Thyroid gland (tissue), 4 donors: ENCODE measurements around the gene NT5DC4. TPM values are rescaled to one million over a fixed set of nuclear protein-coding genes. Genes with fewer than 3 reads are reported as not detected.

Source experiments
- DNase-seq, 2 donors: peaks; one replicate each; pipeline ENCODE4 v3.0.0-alpha.2; 2019
- H3K27ac ChIP-seq, 3 donors: fragments of 200-600 bp; sonication (generic); 1 replicate in 2 of 3; 2 replicates in 1 of 3; pipeline ENCODE4 v1.5.1; 2016 to 2019; ENCODE audit warnings: mild to moderate bottlenecking in 1 of 3, moderate library complexity in 1 of 3
- H3K27me3 ChIP-seq: fragments of 200-600 bp; sonication (generic); one replicate; pipeline ENCODE4 v1.5.1; 2019
- H3K36me3 ChIP-seq, 2 donors: fragments of 200-600 bp; sonication (generic); one replicate each; pipeline ENCODE4 v1.5.1; 2016 to 2019
- H3K4me1 ChIP-seq, 2 donors: fragments of 200-600 bp; sonication (generic); one replicate each; pipeline ENCODE4 v1.5.1; 2017 to 2019
- H3K4me3 ChIP-seq, 3 donors: fragments of 200-600 bp; sonication (generic); replicated peaks in 1 of 3; 1 replicate in 2 of 3; 2 replicates in 1 of 3; pipeline ENCODE4 v1.5.1; 2016; ENCODE audit warnings: mild to moderate bottlenecking in 1 of 3
- H3K9me3 ChIP-seq: fragments of 200-600 bp; sonication (generic); one replicate; pipeline ENCODE4 v1.5.1; 2017
- POLR2A ChIP-seq, 2 donors: fragments of 450-650 bp; IDR thresholded peaks; one replicate each; pipeline ENCODE4 v1.6.1; 2017; ENCODE audit warnings: antibody characterized with exemption in 2 of 2, mild to moderate bottlenecking in 2 of 2, moderate library complexity in 1 of 2
- WGBS, 2 donors: methylation state at CpG; one replicate each; pipeline ENCODE4 v1.1.5; 2017; 5-methylcytosine and 5-hydroxymethylcytosine counted together
- intact Hi-C: fragments of 100-400 bp; cut with DNase I; formaldehyde crosslinking; loops from one replicate; pipeline ENCODE4 v1.15.1; 2023
- total RNA-seq, 4 donors: library from RNA; depleted of rRNA; stranded (reverse); fragments of >200 nt; gene quantifications; one replicate each; pipeline ENCODE4 v1.2.3, GENCODE V29; 2016
- TF ChIP-seq, protein P1 (sequence below), 6 experiments: fragments of 200-600 bp in 3 of 6; fragments of 450-650 bp in 3 of 6; sonication (generic) in 3 of 6; IDR thresholded peaks; one replicate each; pipeline ENCODE4 v1.5.1; 2016 to 2019; ENCODE audit warnings: antibody characterized with exemption in 6 of 6, mild to moderate bottlenecking in 2 of 6, inconsistent platforms in 1 of 6, moderate library complexity in 1 of 6

The NT5DC4 gene
- total RNA-seq, 4 donors from 2014 or later = not detected

DNA sequence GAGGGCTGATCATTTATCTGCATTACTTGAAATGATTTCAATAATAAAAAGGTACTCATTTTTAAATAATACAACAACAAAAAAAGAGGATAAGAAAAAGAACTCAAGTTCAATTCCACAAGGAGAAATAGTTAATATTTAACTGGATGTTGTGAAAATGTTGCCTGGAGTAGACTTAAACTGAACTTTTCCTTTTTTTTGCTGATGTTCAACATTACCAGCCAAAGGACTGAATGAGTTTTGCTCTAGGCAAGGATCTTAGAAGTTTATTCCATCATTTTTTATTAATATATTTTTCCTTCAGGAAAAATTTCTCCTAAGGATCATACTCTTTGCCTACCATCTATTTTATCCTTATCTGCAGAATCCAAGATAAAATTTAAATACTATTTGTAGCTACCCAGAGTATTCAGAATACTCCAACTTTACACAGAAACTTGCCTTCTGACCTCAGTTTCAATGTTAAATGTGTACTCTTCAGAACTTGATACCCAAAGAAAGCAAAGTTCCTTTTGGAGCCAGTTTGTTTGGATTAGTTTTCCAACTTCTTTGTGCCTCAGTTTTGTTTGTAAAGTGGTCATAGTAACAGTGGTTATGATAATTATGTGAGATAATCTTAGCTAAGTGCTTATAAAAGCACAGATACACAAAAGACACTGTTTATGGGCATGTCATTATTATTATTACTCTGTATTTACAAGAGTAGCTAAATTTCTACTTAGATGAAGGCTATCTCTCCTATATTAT lies 30.8 kb downstream of the NT5DC4 start:
- intact Hi-C loops = no loop called here
- no peak for DNase-seq
- H3K27me3 ChIP-seq = no peaks in the 10 kb centered on the region
- H3K36me3 ChIP-seq = no peaks in the 10 kb centered on the region
- TF ChIP-seq POLR2A (IDR thresholded peaks at IDR 0.05) = no peak
- TF ChIP-seq, protein P1, sequence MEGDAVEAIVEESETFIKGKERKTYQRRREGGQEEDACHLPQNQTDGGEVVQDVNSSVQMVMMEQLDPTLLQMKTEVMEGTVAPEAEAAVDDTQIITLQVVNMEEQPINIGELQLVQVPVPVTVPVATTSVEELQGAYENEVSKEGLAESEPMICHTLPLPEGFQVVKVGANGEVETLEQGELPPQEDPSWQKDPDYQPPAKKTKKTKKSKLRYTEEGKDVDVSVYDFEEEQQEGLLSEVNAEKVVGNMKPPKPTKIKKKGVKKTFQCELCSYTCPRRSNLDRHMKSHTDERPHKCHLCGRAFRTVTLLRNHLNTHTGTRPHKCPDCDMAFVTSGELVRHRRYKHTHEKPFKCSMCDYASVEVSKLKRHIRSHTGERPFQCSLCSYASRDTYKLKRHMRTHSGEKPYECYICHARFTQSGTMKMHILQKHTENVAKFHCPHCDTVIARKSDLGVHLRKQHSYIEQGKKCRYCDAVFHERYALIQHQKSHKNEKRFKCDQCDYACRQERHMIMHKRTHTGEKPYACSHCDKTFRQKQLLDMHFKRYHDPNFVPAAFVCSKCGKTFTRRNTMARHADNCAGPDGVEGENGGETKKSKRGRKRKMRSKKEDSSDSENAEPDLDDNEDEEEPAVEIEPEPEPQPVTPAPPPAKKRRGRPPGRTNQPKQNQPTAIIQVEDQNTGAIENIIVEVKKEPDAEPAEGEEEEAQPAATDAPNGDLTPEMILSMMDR (IDR thresholded peaks at IDR 0.05) = no peak
- no peak overlapping the region for H3K4me3 ChIP-seq
- peak overlapping the region in 1 of 3 donors; percentile 11 for H3K27ac ChIP-seq
- no peaks in the 10 kb centered on the region for H3K9me3 ChIP-seq
- no peaks in the 10 kb centered on the region for H3K4me1 ChIP-seq

DNA sequence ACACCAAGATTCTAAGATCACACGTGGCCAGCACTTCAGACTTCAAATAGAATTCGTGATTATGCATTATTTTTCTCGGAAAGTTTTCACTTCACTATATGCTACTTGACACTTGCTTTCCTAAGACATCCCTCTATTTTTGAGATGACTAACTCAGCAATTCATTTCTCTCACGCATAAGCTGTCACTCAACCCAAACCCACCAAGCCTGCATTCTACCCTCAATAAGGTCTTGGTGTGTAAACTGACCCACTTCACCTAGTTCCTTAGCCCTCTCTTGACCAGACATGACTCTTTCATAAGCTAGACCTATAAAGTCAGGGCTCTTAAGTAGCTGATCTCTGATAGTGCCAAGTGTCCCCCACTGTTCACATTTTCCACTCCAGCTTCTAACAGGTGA lies 31.8 kb downstream of the NT5DC4 start:
- Histone ChIP-seq H3K27ac (no peak overlapping the region), H3K4me1 (no peaks in the 10 kb centered on the region), H3K9me3 (no peaks in the 10 kb centered on the region), H3K36me3 (no peaks in the 10 kb centered on the region), H3K27me3 (no peaks in the 10 kb centered on the region), H3K4me3 (no peak overlapping the region)
- intact Hi-C loops = no loop called here
- DNase-seq = no peak
- 93 to 94% methylated on average over 4 of the region's 4 CpGs for WGBS, 2 donors
- TF ChIP-seq POLR2A (IDR thresholded peaks at IDR 0.05) = no peak
- TF ChIP-seq, protein P1 (IDR thresholded peaks at IDR 0.05) = no peak

DNA sequence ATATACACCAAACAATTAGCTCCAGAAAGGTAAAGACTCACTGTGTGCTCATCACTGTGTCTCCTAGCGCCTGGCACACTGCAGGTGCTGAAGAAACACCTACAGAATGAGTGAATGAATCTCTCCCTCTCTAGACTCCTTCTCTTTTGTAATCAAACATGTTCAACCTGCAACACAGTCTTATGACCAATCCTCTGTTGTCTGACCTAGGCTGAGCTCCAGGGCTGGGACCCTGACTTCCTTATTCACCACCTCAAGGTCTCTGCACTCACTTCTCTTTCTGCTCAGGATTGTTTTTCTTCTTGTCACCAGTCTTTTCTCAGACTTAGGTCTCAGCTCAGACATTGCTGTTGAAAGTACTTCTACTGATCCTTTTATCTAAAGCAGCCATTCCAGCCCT lies 33.7 kb downstream of the NT5DC4 start:
- H3K4me3 ChIP-seq = no peak overlapping the region
- H3K9me3 ChIP-seq = no peaks in the 10 kb centered on the region
- H3K27me3 ChIP-seq = no peaks in the 10 kb centered on the region
- intact Hi-C loops = no loop called here
- no peaks in the 10 kb centered on the region for H3K4me1 ChIP-seq
- H3K27ac ChIP-seq = no peak overlapping the region
- no peak for TF ChIP-seq POLR2A (IDR thresholded peaks at IDR 0.05)
- TF ChIP-seq, protein P1 (IDR thresholded peaks at IDR 0.05) = no peak
- no peaks in the 10 kb centered on the region for H3K36me3 ChIP-seq
- WGBS, 2 donors = 90 to 93% methylated on average over 1 of the region's 1 CpG
- DNase-seq = no peak

DNA sequence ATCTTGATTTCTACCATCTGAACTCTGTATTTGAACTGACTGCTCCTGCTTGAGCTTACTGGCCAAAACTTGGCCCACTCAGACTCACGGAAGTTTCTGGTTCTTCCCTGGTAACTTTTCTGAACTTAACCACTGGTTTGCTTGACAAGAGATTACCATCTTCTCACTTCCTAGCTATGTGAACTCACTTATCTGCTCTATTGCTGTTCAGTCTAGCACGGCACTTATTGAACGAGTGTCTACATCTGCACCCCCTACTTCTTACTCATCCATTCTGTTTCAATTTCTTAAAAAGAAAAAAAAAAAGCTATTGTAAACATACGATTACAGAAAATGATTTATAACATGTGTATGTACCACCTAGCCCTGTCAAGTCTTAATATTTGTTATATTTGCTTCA lies 34.6 kb downstream of the NT5DC4 start:
- H3K4me1 ChIP-seq = no peaks in the 10 kb centered on the region
- H3K36me3 ChIP-seq = no peaks in the 10 kb centered on the region
- no peaks in the 10 kb centered on the region for H3K27me3 ChIP-seq
- H3K9me3 ChIP-seq = no peaks in the 10 kb centered on the region
- TF ChIP-seq, protein P1 (IDR thresholded peaks at IDR 0.05) = no peak
- no peak for TF ChIP-seq POLR2A (IDR thresholded peaks at IDR 0.05)
- no peak overlapping the region for H3K4me3 ChIP-seq
- intact Hi-C loops = no loop called here
- no peak overlapping the region for H3K27ac ChIP-seq
- no peak for DNase-seq
- 95% methylated on average over 4 of the region's 4 CpGs for WGBS, 2 donors

DNA sequence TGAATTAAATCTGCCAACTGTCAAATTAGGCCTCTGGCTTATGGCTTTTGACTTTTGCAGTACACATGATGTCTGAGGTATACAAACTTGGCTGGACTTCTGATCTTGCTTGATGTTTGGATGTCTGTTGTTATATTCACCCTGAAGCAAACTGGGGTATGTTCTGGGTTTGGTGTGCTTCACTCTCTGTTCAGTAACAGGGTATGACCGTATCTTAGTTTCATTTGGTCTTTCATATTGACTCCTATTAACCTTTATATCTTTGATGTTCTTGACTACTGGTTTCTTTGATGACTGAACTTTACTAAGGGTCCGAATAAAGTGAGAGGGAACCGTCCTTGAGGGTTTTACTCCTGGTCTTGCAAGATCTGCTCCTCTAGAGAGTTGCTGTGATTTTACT lies 35.4 kb downstream of the NT5DC4 start:
- Histone ChIP-seq H3K27me3 (no peaks in the 10 kb centered on the region), H3K4me1 (no peaks in the 10 kb centered on the region), H3K27ac (no peak overlapping the region), H3K9me3 (no peaks in the 10 kb centered on the region), H3K36me3 (no peaks in the 10 kb centered on the region), H3K4me3 (no peak overlapping the region)
- WGBS, 2 donors = 93 to 94% methylated on average over 3 of the region's 3 CpGs
- no peak for TF ChIP-seq POLR2A (IDR thresholded peaks at IDR 0.05)
- TF ChIP-seq, protein P1 (IDR thresholded peaks at IDR 0.05) = no peak
- intact Hi-C loops = no loop called here
- no peak for DNase-seq
